ENCODE measurements around the gene RCBTB1. TPM values are rescaled to one million over a fixed set of nuclear protein-coding genes. Genes with fewer than 3 reads are reported as not detected.

Gene RCBTB1
- total RNA-seq = 11.9 and 16.6 TPM in 2 replicates

DNA sequence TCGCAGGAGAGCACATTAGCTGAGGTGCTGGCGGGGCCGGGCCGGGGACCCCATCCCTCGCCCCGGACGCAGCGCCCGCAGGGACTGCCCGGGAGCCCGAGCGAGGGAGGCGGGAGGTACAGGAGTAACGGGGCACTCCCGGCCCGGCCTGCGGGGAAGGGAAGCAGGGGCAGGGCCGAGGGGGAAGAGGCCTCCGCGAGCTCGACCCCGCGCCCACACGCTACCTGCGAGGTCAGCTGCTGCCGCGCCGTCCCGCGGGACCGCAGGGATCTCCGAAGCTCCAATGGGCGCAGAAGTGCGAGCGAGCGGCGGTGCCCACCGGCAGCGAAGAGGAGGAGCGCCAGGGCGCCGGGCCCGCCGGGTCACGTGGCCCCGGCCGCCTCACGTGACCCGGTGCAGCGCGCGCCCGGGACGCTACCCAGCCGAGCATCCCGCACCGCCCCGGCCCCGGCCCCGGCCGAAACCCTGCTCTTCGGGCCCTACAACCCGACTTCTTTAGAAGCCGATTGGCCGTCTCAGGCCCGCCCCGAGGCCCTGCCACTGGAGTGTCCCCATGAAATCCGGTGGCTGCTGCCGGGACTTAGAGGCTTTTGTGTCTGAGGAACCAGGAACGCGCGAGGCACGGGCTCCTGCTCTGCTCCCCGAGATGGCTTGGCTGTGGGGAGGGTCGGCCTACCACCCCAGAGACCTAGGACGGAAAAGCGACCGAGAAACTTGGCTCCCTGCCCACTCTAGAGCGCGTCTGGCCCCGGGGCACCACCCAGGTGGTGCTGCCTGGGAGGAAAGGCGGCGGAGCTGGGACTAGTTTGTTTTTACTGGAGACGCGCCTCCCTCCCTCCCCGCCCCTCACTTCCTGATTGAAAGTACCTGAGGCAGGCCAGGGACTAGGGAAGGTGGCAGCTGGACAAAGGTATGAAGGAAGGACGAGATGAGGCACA, at the start of gene RCBTB1:
RCBTB1 (minus strand) TSS at position 339 of the 938 bp plus-strand sequence. CDS start 18,279 bp downstream, outside the sequence.
- DNase-seq (ENCODE audit: low read depth) = no peak
- peak within 1 kb of the TSS; percentile 70 for H3K4me3 ChIP-seq (ENCODE audit: low read depth, low read length)
- TF ChIP-seq, protein P1, sequence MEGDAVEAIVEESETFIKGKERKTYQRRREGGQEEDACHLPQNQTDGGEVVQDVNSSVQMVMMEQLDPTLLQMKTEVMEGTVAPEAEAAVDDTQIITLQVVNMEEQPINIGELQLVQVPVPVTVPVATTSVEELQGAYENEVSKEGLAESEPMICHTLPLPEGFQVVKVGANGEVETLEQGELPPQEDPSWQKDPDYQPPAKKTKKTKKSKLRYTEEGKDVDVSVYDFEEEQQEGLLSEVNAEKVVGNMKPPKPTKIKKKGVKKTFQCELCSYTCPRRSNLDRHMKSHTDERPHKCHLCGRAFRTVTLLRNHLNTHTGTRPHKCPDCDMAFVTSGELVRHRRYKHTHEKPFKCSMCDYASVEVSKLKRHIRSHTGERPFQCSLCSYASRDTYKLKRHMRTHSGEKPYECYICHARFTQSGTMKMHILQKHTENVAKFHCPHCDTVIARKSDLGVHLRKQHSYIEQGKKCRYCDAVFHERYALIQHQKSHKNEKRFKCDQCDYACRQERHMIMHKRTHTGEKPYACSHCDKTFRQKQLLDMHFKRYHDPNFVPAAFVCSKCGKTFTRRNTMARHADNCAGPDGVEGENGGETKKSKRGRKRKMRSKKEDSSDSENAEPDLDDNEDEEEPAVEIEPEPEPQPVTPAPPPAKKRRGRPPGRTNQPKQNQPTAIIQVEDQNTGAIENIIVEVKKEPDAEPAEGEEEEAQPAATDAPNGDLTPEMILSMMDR (conservative IDR thresholded peaks at IDR 0.05; ENCODE audit: low read depth, low read length) = no peak

DNA sequence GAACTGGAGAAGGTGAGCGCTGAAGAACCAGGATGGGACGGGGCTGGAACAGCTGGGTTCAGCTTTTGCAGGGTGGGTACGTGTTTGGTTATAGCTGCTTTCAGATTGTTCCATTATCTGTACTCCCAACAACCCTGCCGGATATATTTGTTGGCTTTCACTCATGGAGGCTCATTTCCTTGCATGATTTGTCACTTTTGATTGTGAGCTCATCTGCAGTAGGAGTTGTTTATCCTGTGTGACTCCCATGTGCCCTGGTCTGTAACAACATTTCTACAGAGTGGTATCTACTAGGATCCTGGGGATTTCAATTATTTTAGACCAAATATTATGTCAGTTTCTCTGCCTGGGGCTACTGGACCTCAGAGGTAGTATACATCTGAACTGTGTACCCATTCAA, 48.4 kb upstream of the RCBTB1 start:
- DNase-seq (ENCODE audit: low read depth) = no peak
- H3K4me3 ChIP-seq (ENCODE audit: low read depth, low read length) = no peak overlapping the region
- TF ChIP-seq, protein P1 (conservative IDR thresholded peaks at IDR 0.05; ENCODE audit: low read depth, low read length) = no peak

DNA sequence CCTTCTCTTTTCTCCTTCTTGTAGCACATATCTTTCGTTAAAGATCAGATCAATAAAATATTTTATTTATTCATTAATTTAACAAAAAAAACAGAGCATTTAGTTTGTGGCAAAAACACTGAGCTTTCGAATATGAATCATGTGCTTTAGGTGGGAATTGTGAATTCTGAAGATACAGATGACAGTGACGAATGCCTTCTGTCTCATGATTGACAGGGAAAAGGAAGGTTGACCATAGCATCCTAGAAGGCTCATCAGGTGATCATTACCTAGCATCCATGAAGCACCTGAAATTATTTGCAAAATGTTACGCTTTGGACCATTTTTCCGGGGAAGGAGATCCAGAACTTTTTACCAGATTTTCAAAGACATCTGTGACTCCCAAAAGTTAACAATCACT, 46.8 kb upstream of the RCBTB1 start:
- DNase-seq (ENCODE audit: low read depth) = no peak
- TF ChIP-seq, protein P1 (conservative IDR thresholded peaks at IDR 0.05; ENCODE audit: low read depth, low read length) = no peak
- no peak overlapping the region for H3K4me3 ChIP-seq (ENCODE audit: low read depth, low read length)

DNA sequence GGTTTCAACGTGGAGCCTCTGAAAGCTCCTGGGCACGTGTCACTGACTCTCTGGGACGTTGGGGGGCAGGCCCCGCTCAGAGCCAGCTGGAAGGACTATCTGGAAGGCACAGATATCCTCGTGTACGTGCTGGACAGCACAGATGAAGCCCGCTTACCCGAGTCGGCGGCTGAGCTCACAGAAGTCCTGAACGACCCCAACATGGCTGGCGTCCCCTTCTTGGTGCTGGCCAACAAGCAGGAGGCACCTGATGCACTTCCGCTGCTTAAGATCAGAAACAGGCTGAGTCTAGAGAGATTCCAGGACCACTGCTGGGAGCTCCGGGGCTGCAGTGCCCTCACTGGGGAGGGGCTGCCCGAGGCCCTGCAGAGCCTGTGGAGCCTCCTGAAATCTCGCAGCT, 45.2 kb upstream of the RCBTB1 start:
- TF ChIP-seq, protein P1 (conservative IDR thresholded peaks at IDR 0.05; ENCODE audit: low read depth, low read length) = no peak
- no peak overlapping the region for H3K4me3 ChIP-seq (ENCODE audit: low read depth, low read length)
- DNase-seq (ENCODE audit: low read depth) = no peak

DNA sequence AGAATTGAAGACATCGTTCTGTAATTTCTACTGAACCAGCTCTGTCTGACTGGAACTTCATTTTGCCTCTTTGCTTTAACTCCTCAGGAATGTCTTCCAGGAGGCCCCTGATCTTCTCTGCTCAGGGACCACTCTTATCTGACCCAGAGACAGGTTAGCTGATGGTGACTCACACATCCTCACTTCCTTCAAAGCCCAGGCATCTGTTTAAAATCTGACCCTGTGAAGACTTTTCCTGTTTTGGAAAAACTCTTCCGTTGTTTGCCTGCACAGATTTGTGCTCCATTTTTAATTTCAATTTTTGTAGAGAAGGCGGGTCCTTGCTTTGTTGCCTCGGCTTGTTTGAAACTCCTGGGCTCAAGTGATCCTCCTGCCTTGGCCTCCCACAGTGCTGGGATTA, 44.6 kb upstream of the RCBTB1 start:
- TF ChIP-seq, protein P1 (conservative IDR thresholded peaks at IDR 0.05; ENCODE audit: low read depth, low read length) = no peak
- no peak overlapping the region for H3K4me3 ChIP-seq (ENCODE audit: low read depth, low read length)
- no peak for DNase-seq (ENCODE audit: low read depth)

DNA sequence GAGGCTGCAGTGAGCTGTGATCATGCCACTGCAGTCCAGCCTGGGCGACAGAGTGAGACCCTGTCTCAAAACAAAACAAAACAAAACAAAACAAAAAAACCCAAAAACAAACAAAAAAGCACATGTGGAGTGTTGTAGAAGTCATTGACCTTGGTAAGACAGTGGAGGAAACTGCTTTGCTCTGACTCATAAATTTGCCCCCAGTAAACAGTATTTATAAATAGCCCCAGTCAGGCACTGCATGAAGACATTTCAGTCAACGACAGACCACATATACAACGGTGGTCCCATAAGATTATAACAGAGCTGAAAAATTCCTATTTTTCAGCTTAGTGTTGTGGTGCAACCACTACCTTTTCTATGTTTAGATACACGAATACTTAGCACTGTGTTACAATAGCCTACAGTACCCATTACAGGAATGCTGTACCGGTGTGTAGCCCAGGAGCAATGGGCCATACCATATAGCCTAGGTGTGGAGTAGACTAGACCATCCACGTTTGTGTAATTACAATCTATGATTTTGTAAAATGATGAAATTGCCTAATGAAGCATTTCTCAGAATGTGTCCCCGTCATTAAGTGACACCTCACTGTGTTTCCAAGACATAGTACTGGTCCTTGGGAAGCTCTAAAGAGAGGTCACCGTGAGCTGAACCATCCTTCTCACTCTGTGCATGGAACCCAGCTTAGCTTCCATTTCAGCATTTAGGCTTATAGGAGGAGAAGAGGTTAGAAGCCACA, 44.0 kb upstream of the RCBTB1 start:
- TF ChIP-seq, protein P1 (conservative IDR thresholded peaks at IDR 0.05; ENCODE audit: low read depth, low read length) = no peak
- no peak for DNase-seq (ENCODE audit: low read depth)
- no peak overlapping the region for H3K4me3 ChIP-seq (ENCODE audit: low read depth, low read length)
